DOHH2 (cell line): ENCODE data around the gene ACE.
A peak's percentile ranks its signal among the peaks of the same experiment; 100 is the strongest.
"Not testable (repeated sequence)": the region's sequence is repeated elsewhere in the genome, so short reads cannot be mapped to it uniquely, and the experiment has no call there.

Source experiments
- H3F3A ChIP-seq: fragments of 200-600 bp; sonication (generic), shearing (Covaris generic); 2 replicates; pipeline ENCODE4 v1.6.0; 2016; ENCODE audit warnings: antibody characterized with exemption, mild to moderate bottlenecking; ENCODE audit not compliant: control insufficient read depth, insufficient read depth
- H3K27ac ChIP-seq: fragments of 200-600 bp; sonication (generic); 2 replicates; pipeline ENCODE4 v1.5.1; 2014; ENCODE audit warnings: low read depth, mild to moderate bottlenecking, low read length, moderate library complexity
- H3K27me3 ChIP-seq: fragments of 200-600 bp; sonication (generic); 2 replicates; pipeline ENCODE4 v1.6.1; 2014; ENCODE audit warnings: mild to moderate bottlenecking, low read length, mixed read lengths; ENCODE audit not compliant: control insufficient read depth
- H3K36me3 ChIP-seq: fragments of 200-600 bp; sonication (generic); 2 replicates; pipeline ENCODE4 v1.6.1; 2014; ENCODE audit warnings: mild to moderate bottlenecking, low read length, moderate library complexity, mixed read lengths; ENCODE audit not compliant: control insufficient read depth
- H3K4me1 ChIP-seq: fragments of 200-600 bp; sonication (generic); 2 replicates; pipeline ENCODE4 v1.6.1; 2014; ENCODE audit warnings: mild to moderate bottlenecking, low read length, mixed read lengths; ENCODE audit not compliant: control insufficient read depth
- H3K4me2 ChIP-seq: fragments of 200-600 bp; sonication (generic); 2 replicates; pipeline ENCODE4 v1.6.0; 2014; ENCODE audit warnings: mild to moderate bottlenecking, low read length, moderate library complexity
- H3K4me3 ChIP-seq: fragments of 200-600 bp; sonication (generic); 2 replicates; pipeline ENCODE4 v1.5.1; 2014; ENCODE audit warnings: mild to moderate bottlenecking, low read length, mixed read lengths
- H3K79me2 ChIP-seq: fragments of 200-600 bp; sonication (generic); 2 replicates; pipeline ENCODE4 v1.6.1; 2014; ENCODE audit warnings: mild to moderate bottlenecking, low read length, mixed read lengths; ENCODE audit not compliant: control insufficient read depth
- H3K9me2 ChIP-seq: fragments of 200-600 bp; sonication (generic); replicated peaks from 2 replicates; pipeline ENCODE4 v1.6.1; 2014; ENCODE audit warnings: mild to moderate bottlenecking, low read length, mixed read lengths; ENCODE audit not compliant: control insufficient read depth
- H3K9me3 ChIP-seq: fragments of 200-600 bp; sonication (generic); 2 replicates; pipeline ENCODE4 v1.6.1; 2014; ENCODE audit warnings: antibody characterized with exemption, low read length, mixed read lengths; ENCODE audit not compliant: control insufficient read depth, insufficient read depth
- H4K20me1 ChIP-seq: fragments of 200-600 bp; sonication (generic); 2 replicates; pipeline ENCODE4 v1.6.0; 2014; ENCODE audit warnings: low read depth, mild to moderate bottlenecking, antibody characterized with exemption, low read length, moderate library complexity; ENCODE audit not compliant: control insufficient read depth, insufficient read depth
- EZH2phosphoT487 ChIP-seq: fragments of 200-600 bp; sonication (generic); IDR thresholded peaks from 2 replicates; pipeline ENCODE4 v1.6.1; 2017; ENCODE audit warnings: borderline replicate concordance, mild to moderate bottlenecking, antibody characterized with exemption, low read length, moderate library complexity, mixed read lengths
- TF ChIP-seq, protein P1 (sequence below): fragments of 200-600 bp; sonication (generic); IDR thresholded peaks from one replicate; pipeline ENCODE4 v1.5.1; 2014; ENCODE audit warnings: antibody characterized with exemption, mild to moderate bottlenecking, low read depth, low read length; ENCODE audit not compliant: poor library complexity, severe bottlenecking

ACE gene

DNA sequence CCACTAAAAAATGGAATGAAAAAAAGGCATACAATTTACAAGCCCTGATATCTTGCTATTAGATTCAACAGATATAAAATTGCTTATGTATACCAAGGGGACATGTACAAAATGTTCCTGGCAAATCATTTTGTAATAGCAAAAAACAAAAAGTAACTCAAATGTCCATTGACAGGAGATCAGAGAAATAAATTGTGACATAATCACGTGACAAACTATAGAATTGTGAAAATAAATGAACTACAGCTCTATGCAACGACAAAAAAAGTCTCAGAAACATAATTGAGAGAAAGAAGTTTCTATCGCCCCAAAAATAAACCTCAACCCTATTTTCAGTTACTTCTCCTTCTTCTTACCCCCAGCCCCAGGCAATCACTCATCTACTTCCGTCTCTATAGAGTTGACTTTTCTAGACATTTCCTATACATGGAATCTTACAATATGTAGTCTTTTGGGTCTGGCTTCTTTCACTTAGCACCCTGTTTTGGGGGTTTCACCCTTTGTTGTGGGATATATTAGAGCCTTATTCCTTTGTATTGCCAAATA, 12.1 kb upstream of the ACE start:
- Histone ChIP-seq H3K4me3 (peak overlapping the region; percentile 30), H4K20me1 (no peaks in the 10 kb centered on the region), H3K4me2 (peak overlapping the region; percentile 52), H3K27ac (peak overlapping the region; percentile 16), H3K4me1 (peaks cover 35% of the 10 kb centered on the region), H3F3A (peaks cover 7% of the 10 kb centered on the region), H3K79me2 (no peaks in the 10 kb centered on the region), H3K27me3 (no peaks in the 10 kb centered on the region), H3K9me3 (no peaks in the 10 kb centered on the region), H3K36me3 (no peaks in the 10 kb centered on the region), H3K9me2 (no peaks in the 10 kb centered on the region)
- TF ChIP-seq, protein P1, sequence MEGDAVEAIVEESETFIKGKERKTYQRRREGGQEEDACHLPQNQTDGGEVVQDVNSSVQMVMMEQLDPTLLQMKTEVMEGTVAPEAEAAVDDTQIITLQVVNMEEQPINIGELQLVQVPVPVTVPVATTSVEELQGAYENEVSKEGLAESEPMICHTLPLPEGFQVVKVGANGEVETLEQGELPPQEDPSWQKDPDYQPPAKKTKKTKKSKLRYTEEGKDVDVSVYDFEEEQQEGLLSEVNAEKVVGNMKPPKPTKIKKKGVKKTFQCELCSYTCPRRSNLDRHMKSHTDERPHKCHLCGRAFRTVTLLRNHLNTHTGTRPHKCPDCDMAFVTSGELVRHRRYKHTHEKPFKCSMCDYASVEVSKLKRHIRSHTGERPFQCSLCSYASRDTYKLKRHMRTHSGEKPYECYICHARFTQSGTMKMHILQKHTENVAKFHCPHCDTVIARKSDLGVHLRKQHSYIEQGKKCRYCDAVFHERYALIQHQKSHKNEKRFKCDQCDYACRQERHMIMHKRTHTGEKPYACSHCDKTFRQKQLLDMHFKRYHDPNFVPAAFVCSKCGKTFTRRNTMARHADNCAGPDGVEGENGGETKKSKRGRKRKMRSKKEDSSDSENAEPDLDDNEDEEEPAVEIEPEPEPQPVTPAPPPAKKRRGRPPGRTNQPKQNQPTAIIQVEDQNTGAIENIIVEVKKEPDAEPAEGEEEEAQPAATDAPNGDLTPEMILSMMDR = no peak
- TF ChIP-seq EZH2phosphoT487 = no peak

DNA sequence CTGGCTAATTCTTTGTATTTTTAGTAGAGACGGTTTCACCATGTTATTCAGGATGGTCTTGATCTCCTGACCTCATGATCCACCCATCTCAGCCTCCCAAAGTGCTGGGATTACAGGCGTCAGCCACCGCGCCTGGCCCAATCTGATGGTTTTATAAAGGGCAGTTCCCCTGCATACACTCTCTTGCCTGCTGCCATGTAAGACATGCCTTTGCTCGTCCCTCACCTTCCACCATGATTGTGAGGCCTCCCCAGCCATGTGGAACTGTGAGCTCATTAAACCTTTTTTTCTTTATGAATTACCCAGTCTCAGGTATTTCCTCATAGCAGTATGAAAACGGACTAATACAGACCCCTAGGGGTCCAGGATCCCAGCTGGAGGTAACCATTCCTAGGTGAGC, 8.8 kb upstream of the ACE start:
- H3K9me3 ChIP-seq, H3F3A ChIP-seq, H3K27ac ChIP-seq, H3K4me3 ChIP-seq, H3K9me2 ChIP-seq, H3K79me2 ChIP-seq, H3K4me2 ChIP-seq, H3K27me3 ChIP-seq, H3K36me3 ChIP-seq, H4K20me1 ChIP-seq: not testable (repeated sequence)
- H3K4me1 ChIP-seq = peaks cover 19% of the 10 kb centered on the region

DNA sequence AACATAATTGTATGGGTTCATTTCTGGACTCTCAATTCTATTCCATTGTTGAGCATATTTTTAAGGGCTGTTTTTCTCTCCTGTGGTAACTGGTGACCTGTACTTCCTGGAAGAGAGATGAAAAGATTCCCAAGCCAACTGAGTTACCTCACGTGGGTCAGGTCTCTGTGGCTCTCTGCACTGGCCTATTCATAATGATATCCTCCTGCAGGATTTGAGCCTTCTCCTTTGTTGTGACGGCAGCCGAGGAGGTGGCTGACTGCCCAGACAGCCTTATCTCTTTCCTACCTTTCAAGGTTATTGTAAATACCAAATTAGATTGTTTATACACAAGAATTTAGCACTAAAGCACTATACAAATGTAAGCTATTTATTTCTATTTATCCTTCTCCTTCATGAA, 2.7 kb upstream of the ACE start:
- Histone ChIP-seq H3K4me3 (no peak overlapping the region), H4K20me1 (0 out of 2 replicates have a peak, but pooled peaks cover 4% of the 10 kb centered on the region), H3K9me2 (no peaks in the 10 kb centered on the region), H3K36me3 (no peaks in the 10 kb centered on the region), H3K4me2 (no peak overlapping the region), H3K4me1 (peaks cover 38% of the 10 kb centered on the region), H3K9me3 (no peaks in the 10 kb centered on the region), H3K79me2 (no peaks in the 10 kb centered on the region), H3K27ac (no peak overlapping the region), H3K27me3 (peaks cover 47% of the 10 kb centered on the region), H3F3A (no peaks in the 10 kb centered on the region)
- no peak for TF ChIP-seq EZH2phosphoT487
- TF ChIP-seq, protein P1 = no peak

DNA sequence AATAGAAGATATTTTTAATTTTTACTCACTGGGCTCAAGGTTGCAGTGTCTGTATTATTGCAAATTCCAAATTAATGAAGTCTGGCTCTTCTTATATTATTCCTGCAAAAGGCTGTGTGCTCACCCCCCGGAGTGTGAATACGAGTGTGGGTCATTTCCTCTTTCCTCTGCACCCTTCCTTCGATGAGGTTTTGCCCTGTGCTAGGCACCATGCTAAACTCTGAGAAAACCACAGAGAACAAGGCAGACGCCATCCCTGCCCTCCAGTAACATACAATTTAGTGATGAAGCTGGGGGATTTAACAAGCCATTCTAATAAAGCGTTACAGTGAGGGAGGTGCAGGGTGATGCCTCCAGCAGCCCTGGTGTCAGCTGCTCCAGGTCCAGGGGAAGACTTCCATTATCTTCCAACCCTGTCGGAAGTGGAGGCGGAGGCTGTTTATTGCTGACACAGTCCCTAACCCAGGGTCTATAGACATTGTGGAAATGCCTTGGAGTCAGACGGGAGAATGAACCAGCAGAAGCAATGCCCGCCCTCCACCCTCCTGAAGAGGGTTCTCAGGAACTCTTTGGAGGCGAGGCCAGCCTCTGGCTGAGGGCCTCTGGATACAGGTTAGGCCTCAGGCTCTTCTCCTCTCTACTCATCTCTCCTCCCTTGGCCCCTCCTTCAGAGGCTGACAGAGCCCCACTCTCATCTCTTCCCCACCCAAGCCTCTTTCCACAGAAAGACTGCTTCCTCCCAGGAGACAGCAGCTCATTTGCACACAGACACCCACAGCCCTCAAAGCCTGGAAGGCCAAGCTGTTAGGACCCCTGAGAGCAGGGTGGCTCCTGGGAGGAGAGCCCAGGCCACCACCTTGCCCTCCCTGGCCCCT, 2.0 kb upstream of the ACE start:
- H3K4me2 ChIP-seq = peak overlapping the region; percentile 79; the same call in 1 of the 2 replicates
- no peak overlapping the region for H3K27ac ChIP-seq
- no peaks in the 10 kb centered on the region for H3K9me2 ChIP-seq
- 0 out of 2 replicates have a peak, but pooled peaks cover 4% of the 10 kb centered on the region for H4K20me1 ChIP-seq
- no peaks in the 10 kb centered on the region for H3K79me2 ChIP-seq
- H3K4me1 ChIP-seq = peaks cover 38% of the 10 kb centered on the region
- peaks cover 47% of the 10 kb centered on the region for H3K27me3 ChIP-seq
- H3K36me3 ChIP-seq = no peaks in the 10 kb centered on the region
- TF ChIP-seq, protein P1 = no peak
- no peak for TF ChIP-seq EZH2phosphoT487
- H3K4me3 ChIP-seq = no peak overlapping the region
- H3K9me3 ChIP-seq = no peaks in the 10 kb centered on the region
- no peaks in the 10 kb centered on the region for H3F3A ChIP-seq
